ENCODE data around the gene SLC7A9. TPM values are rescaled to one million over a fixed set of nuclear protein-coding genes. Genes with fewer than 3 reads are reported as not detected.

SLC7A9 gene
- total RNA-seq, 1 experiment from 2014 or later, result 1.3 TPM

DNA sequence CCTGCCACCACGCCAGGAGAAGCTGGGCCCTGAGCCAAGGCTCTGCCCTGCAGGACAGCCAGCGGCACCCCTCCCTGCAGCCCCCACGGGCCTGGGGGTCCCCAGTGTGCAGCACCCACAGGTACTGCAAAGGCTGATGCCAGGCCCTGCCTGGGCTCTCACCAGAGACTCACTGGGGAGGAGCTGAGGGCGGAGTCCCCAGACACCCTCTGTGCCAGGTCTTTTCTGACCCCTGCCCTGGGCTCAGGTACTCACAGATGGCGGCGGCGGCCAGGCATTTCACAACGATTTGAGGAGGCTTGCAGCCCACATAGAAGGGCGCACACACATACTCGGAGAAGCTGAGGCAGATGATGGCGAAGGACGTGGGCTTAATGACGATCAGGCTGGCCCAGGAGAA is 5.7 kb downstream of the SLC7A9 start:
- no TSS peak for BruUV-seq (replicated peaks)
- Mint-ChIP-seq H3K4me3 (ENCODE audit: low read depth, unreplicated experiment) (no peak overlapping the region), H3K4me1 (ENCODE audit: low read depth, unreplicated experiment) (no peaks in the 10 kb centered on the region), H3K27ac (ENCODE audit: unreplicated experiment) (no peak overlapping the region), H3K36me3 (ENCODE audit: insufficient read depth, unreplicated experiment) (no peaks in the 10 kb centered on the region), H3K27me3 (ENCODE audit: unreplicated experiment) (no peaks in the 10 kb centered on the region), H3K9me3 (ENCODE audit: low read depth, unreplicated experiment) (no peaks in the 10 kb centered on the region)
- intact Hi-C loops (cut with micrococcal nuclease; ENCODE audit: unreplicated experiment), result no loop called here
- DNase-seq, result no peak
- CTCF ChIA-PET, result no interaction called here
- TF ChIP-seq, protein P1, sequence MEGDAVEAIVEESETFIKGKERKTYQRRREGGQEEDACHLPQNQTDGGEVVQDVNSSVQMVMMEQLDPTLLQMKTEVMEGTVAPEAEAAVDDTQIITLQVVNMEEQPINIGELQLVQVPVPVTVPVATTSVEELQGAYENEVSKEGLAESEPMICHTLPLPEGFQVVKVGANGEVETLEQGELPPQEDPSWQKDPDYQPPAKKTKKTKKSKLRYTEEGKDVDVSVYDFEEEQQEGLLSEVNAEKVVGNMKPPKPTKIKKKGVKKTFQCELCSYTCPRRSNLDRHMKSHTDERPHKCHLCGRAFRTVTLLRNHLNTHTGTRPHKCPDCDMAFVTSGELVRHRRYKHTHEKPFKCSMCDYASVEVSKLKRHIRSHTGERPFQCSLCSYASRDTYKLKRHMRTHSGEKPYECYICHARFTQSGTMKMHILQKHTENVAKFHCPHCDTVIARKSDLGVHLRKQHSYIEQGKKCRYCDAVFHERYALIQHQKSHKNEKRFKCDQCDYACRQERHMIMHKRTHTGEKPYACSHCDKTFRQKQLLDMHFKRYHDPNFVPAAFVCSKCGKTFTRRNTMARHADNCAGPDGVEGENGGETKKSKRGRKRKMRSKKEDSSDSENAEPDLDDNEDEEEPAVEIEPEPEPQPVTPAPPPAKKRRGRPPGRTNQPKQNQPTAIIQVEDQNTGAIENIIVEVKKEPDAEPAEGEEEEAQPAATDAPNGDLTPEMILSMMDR (IDR thresholded peaks at IDR 0.05; ENCODE audit: unreplicated experiment), result no peak

DNA sequence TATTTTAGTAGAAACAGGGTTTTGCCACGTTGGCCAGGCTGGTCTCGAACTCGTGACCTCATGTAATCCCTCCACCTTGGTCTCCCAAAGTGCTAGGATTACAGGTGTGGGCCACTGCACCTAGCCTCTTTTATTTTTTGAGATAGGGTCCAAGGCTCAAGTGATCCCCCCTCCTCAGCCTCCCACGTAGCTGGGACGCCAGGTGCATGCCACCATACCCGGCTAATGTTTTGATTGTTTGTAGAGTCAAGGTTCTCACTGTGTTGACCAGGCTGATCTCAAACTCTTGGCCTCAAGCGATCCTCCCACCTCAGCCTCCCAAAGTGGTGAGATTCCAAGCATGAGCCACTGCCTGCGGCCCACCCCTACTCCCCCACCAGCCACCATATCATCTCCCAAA is 6.3 kb downstream of the SLC7A9 start:
- Mint-ChIP-seq H3K27ac (ENCODE audit: unreplicated experiment) (no peak overlapping the region), H3K27me3 (ENCODE audit: unreplicated experiment) (no peaks in the 10 kb centered on the region), H3K4me1 (ENCODE audit: low read depth, unreplicated experiment) (no peaks in the 10 kb centered on the region), H3K4me3 (ENCODE audit: low read depth, unreplicated experiment) (no peak overlapping the region), H3K36me3 (ENCODE audit: insufficient read depth, unreplicated experiment) (no peaks in the 10 kb centered on the region), H3K9me3 (ENCODE audit: low read depth, unreplicated experiment) (no peaks in the 10 kb centered on the region)
- TF ChIP-seq, protein P1 (IDR thresholded peaks at IDR 0.05; ENCODE audit: unreplicated experiment), result no peak
- CTCF ChIA-PET, result no interaction called here
- intact Hi-C loops (cut with micrococcal nuclease; ENCODE audit: unreplicated experiment), result no loop called here
- DNase-seq, result no peak
- BruUV-seq (replicated peaks), result no TSS peak

DNA sequence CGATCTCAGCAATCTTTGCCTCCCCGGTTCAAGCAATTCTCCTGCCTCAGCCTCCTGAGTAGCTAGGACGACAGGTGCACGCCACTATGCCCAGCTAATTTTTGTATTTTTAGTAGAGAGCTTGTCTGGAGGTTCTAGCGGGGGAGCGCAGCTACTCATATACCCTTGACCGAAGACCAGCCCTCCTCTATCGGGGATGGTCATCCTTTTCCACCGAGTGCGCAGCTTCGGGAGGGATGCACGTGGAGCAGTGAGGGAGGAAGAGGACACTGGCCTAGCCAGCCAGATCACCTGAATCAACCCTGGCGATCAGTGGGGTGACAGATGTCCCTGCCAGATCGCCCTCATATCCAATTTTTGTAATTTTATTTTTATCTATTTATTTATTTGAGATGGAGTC is 6.8 kb downstream of the SLC7A9 start:
- no peaks in the 10 kb centered on the region for H3K36me3 Mint-ChIP-seq (ENCODE audit: insufficient read depth, unreplicated experiment)
- no peak overlapping the region for H3K27ac Mint-ChIP-seq (ENCODE audit: unreplicated experiment)
- no peak for DNase-seq
- no peak overlapping the region for H3K4me3 Mint-ChIP-seq (ENCODE audit: low read depth, unreplicated experiment)
- TF ChIP-seq, protein P1 (IDR thresholded peaks at IDR 0.05; ENCODE audit: unreplicated experiment), result no peak
- H3K9me3 Mint-ChIP-seq (ENCODE audit: low read depth, unreplicated experiment), result no peaks in the 10 kb centered on the region
- no peaks in the 10 kb centered on the region for H3K27me3 Mint-ChIP-seq (ENCODE audit: unreplicated experiment)
- no TSS peak for BruUV-seq (replicated peaks)
- CTCF ChIA-PET, result interaction anchor here (0.7 kb wide), 1 partner anchor 276 kb away, joined by 3 read pairs; no protein-coding TSS in a partner anchor
- H3K4me1 Mint-ChIP-seq (ENCODE audit: low read depth, unreplicated experiment), result no peaks in the 10 kb centered on the region
- intact Hi-C loops (cut with micrococcal nuclease; ENCODE audit: unreplicated experiment), result no loop called here

DNA sequence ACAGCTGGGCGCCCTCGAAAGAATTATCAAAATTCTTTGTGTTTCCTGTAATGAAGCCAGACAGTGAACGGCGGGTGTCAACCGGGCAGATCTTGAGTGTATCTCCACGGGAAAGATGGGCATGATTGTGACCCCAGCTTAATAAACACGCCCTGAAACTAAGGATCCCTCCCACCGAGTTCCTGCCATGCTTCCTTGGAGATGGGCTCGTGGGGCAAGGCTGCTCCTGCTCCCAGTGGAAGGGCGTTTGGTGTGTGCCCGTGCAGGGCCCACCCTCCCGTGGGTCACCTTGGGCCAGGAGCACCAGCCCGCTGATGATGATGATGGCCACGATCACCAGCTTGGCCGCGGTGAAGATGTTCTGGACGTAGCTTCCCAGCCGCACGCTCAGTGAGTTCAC is 7.4 kb downstream of the SLC7A9 start:
- H3K36me3 Mint-ChIP-seq (ENCODE audit: insufficient read depth, unreplicated experiment), result no peaks in the 10 kb centered on the region
- intact Hi-C loops (cut with micrococcal nuclease; ENCODE audit: unreplicated experiment), result no loop called here
- H3K9me3 Mint-ChIP-seq (ENCODE audit: low read depth, unreplicated experiment), result no peaks in the 10 kb centered on the region
- no peak for DNase-seq
- H3K27ac Mint-ChIP-seq (ENCODE audit: unreplicated experiment), result no peak overlapping the region
- TF ChIP-seq, protein P1 (IDR thresholded peaks at IDR 0.05; ENCODE audit: unreplicated experiment), result no peak
- CTCF ChIA-PET, result interaction anchor here (0.7 kb wide), 1 partner anchor 276 kb away, joined by 3 read pairs; no protein-coding TSS in a partner anchor
- BruUV-seq (replicated peaks), result no TSS peak
- no peaks in the 10 kb centered on the region for H3K27me3 Mint-ChIP-seq (ENCODE audit: unreplicated experiment)
- no peaks in the 10 kb centered on the region for H3K4me1 Mint-ChIP-seq (ENCODE audit: low read depth, unreplicated experiment)
- H3K4me3 Mint-ChIP-seq (ENCODE audit: low read depth, unreplicated experiment), result no peak overlapping the region
